Pancreas (tissue), 10 donors: Measurements from ENCODE around the gene NDUFA5. TPM values are rescaled to one million over a fixed set of nuclear protein-coding genes. Genes with fewer than 3 reads are reported as not detected.

Experiments used
- ATAC-seq, 4 donors: fragments of 200-7000 bp; cut with Tn5 transposase; one replicate each; pipeline versions ENCODE4 v1.8.0 to v1.9.1; 2020; ENCODE audit warnings: mild to moderate bottlenecking in 4 of 4, moderate library complexity in 4 of 4
- DNase-seq, 6 donors: peaks; one replicate each; pipeline ENCODE4 v3.0.0-alpha.2; 2020
- FAIRE-seq: peaks from 2 replicates; lab custom pipeline; 2012; peaks lifted over from hg19 to GRCh38; lab: Jason Lieb, UNC
- H3K27ac ChIP-seq, 4 donors: fragments of 200-600 bp; sonication (generic); 1 replicate in 3 of 4; 2 replicates in 1 of 4; pipeline versions ENCODE4 v1.5.0 to v1.8.0; 2020
- H3K27me3 ChIP-seq, 4 donors: fragments of 200-600 bp; one replicate each; pipeline ENCODE4 v1.8.0; 2021
- H3K36me3 ChIP-seq, 3 donors: fragments of 200-600 bp; sonication (generic) in 1 of 3; one replicate each; pipeline versions ENCODE4 v1.5.0 to v1.8.0; 2020 to 2021
- H3K4me1 ChIP-seq, 3 donors: fragments of 200-600 bp; one replicate each; pipeline ENCODE4 v1.8.0; 2021
- H3K4me3 ChIP-seq, 4 donors: fragments of 200-600 bp; sonication (generic) in 2 of 4; one replicate each; pipeline versions ENCODE4 v1.5.0 to v1.8.0; 2020 to 2021
- H3K9me3 ChIP-seq, 4 donors: fragments of 200-600 bp; one replicate each; pipeline ENCODE4 v1.8.0; 2021
- CTCF ChIP-seq, 4 donors: fragments of 200-600 bp; sonication (generic) in 3 of 4; IDR thresholded peaks; one replicate each; pipeline versions ENCODE4 v1.5.0 to v1.8.0; 2021; ENCODE audit warnings: antibody characterized with exemption in 4 of 4
- WGBS, 2 donors: extraction: QIAGEN DNeasy Blood & Tissue Kit; methylation state at CpG; one replicate each; pipeline ENCODE4 v1.1.7; 2013; 5-methylcytosine and 5-hydroxymethylcytosine counted together
- intact Hi-C, 3 donors: fragments of 100-400 bp; cut with DNase I; formaldehyde crosslinking; loops; one replicate each; pipeline versions ENCODE4 v1.11.1 to v1.14.2; 2022
- polyA plus RNA-seq, 2 donors: library from polyadenylated mRNA; stranded (reverse); fragments of 200-250 nt; gene quantifications; one replicate each; pipeline ENCODE4 v1.2.3, GENCODE V29; 2013
- total RNA-seq, 6 donors: library from RNA; stranded (reverse); fragmentation: NEBNext Ultra II Directional in 4 of 6; extraction: Animal tissue kit (Norgen Biotek cat#: 25700) in 4 of 6; gene quantifications; one replicate each; pipeline versions ENCODE4 v1.2.1 to v1.2.4, GENCODE V29; 2021 to 2023
- donor health status: healthy with polysubstance abuse.
- donor health status: DM: no; HTN: no; CAD: no; lungs with moderate emphysema.
- donor health status: DM: no; HTN: no; CAD: no.
- donor health status: control.
- donor health status: control.
- donor health status: Bipolar disorder and iron deficiency.
- donor health status: DM: yes; HTN: yes; CAD: no.
- donor health status: DM: no; HTN: no; CAD: no.
- donor health status: DM: no; HTN: no; CAD: no.
- donor health status: DM: yes; HTN: yes; CAD: no.

NDUFA5 gene
- total RNA-seq (10 to 100 TPM; 19.4 to 42.5 (median 31.6) TPM), polyA plus RNA-seq (10 to 100 TPM; 55.5 to 83.5 TPM)

- 0 to 1% methylated on average over 40 of the region's 40 CpGs for WGBS, 2 donors
- intact Hi-C loops, result no loop called here
- Histone ChIP-seq H3K36me3 (no peaks in the 10 kb centered on the region), H3K27ac (peak within 1 kb of the TSS; percentile 65 to 88 (median 76)), H3K4me3 (peak within 1 kb of the TSS; percentile 62 to 90 (median 74)), H3K4me1 (peaks cover 6 to 28% (median 7%) of the 10 kb centered on the region in 3 donors), H3K27me3 (no peaks in the 10 kb centered on the region), H3K9me3 (no peaks in the 10 kb centered on the region)
- no peak for TF ChIP-seq CTCF (IDR thresholded peaks at IDR 0.05)
- DNase-seq, result peak; percentile 84 to 99 (median 97)
- peak; percentile 100 for ATAC-seq
- FAIRE-seq, result peak; percentile 92
Observed at GRCh38 chr7:123557398-123558288, at the start of gene NDUFA5. Gene NDUFA5, minus strand, starts transcription at chr7:123557818. Its CDS starts 23 bp downstream, at chr7:123557795.

- H3K9me3 ChIP-seq, result no peaks in the 10 kb centered on the region
- no peak overlapping the region for H3K27ac ChIP-seq
- no peaks in the 10 kb centered on the region for H3K4me1 ChIP-seq
- no peak for FAIRE-seq
- ATAC-seq, result no peak
- peaks cover 0 to 4% (median 0%) of the 10 kb centered on the region in 4 donors for H3K27me3 ChIP-seq
- no peak for TF ChIP-seq CTCF (IDR thresholded peaks at IDR 0.05)
- intact Hi-C loops, result no loop called here
- peaks cover 0 to 2% (median 0%) of the 10 kb centered on the region in 3 donors for H3K36me3 ChIP-seq
- DNase-seq, result no peak
- 25 to 30% methylated on average over 3 of the region's 3 CpGs for WGBS, 2 donors
- no peak overlapping the region for H3K4me3 ChIP-seq
Observed at GRCh38 chr7:123604739-123605138, 47.1 kb upstream of the NDUFA5 start.

GRCh38 chr7:123602648-123603047 lies 45.0 kb upstream of the NDUFA5 start:
- intact Hi-C loops, result no loop called here
- no peak for TF ChIP-seq CTCF (IDR thresholded peaks at IDR 0.05)
- no peaks in the 10 kb centered on the region for H3K36me3 ChIP-seq
- no peak for ATAC-seq
- H3K4me1 ChIP-seq, result no peaks in the 10 kb centered on the region
- WGBS, 2 donors, result 74 to 86% methylated on average over 3 of the region's 3 CpGs
- H3K27me3 ChIP-seq, result peaks cover 0 to 4% (median 0%) of the 10 kb centered on the region in 4 donors
- H3K4me3 ChIP-seq, result no peak overlapping the region
- no peak for FAIRE-seq
- H3K27ac ChIP-seq, result no peak overlapping the region
- no peak for DNase-seq
- H3K9me3 ChIP-seq, result no peaks in the 10 kb centered on the region

- H3K27ac ChIP-seq, result no peak within 1 kb of the TSS
- H3K36me3 ChIP-seq, result no peaks in the 10 kb centered on the region
- intact Hi-C loops, result no loop called here
- DNase-seq (no peak), FAIRE-seq (no peak), ATAC-seq (no peak)
- no peaks in the 10 kb centered on the region for H3K9me3 ChIP-seq
- 70 to 73% methylated on average over 4 of the region's 4 CpGs for WGBS, 2 donors
- TF ChIP-seq CTCF (IDR thresholded peaks at IDR 0.05), result no peak
- peaks cover 0 to 4% (median 0%) of the 10 kb centered on the region in 4 donors for H3K27me3 ChIP-seq
- H3K4me3 ChIP-seq, result no peak within 1 kb of the TSS
- H3K4me1 ChIP-seq, result no peaks in the 10 kb centered on the region
Observed at GRCh38 chr7:123601530-123601929, 43.9 kb upstream of the NDUFA5 start, which contains the start of gene ASB15. Gene ASB15, plus strand, starts transcription at chr7:123601821. Its CDS starts 12,682 bp downstream, at chr7:123614503.
